LNCAP (cell line): ENCODE results near the gene SEPTIN2.

Source experiments
- TF ChIP-seq, protein P1 (sequence below): fragments of 450-650 bp; IDR thresholded peaks from 2 replicates; pipeline ENCODE4 v1.5.1; 2017; ENCODE audit warnings: mild to moderate bottlenecking

The SEPTIN2 gene

DNA sequence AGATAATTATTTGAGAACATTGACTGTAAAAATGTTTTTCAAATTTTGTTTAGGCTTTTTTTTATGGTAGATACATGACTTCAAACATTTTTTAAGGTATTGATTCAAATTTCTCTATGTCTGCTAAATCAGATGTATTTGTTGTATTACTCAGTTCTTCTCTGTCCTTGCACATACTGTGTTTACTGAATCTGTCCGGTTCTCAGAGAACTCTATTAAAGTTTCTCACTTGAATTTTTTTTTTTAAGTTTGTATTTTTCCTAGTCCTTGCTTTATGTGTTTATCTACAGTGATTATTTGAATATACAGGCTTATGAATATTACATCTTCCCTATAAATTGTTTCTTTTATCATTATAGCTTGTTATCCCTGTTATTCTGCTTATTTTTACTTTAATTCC lies 5.3 kb downstream of the SEPTIN2 start:
- TF ChIP-seq, protein P1, sequence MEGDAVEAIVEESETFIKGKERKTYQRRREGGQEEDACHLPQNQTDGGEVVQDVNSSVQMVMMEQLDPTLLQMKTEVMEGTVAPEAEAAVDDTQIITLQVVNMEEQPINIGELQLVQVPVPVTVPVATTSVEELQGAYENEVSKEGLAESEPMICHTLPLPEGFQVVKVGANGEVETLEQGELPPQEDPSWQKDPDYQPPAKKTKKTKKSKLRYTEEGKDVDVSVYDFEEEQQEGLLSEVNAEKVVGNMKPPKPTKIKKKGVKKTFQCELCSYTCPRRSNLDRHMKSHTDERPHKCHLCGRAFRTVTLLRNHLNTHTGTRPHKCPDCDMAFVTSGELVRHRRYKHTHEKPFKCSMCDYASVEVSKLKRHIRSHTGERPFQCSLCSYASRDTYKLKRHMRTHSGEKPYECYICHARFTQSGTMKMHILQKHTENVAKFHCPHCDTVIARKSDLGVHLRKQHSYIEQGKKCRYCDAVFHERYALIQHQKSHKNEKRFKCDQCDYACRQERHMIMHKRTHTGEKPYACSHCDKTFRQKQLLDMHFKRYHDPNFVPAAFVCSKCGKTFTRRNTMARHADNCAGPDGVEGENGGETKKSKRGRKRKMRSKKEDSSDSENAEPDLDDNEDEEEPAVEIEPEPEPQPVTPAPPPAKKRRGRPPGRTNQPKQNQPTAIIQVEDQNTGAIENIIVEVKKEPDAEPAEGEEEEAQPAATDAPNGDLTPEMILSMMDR, result no peak

DNA sequence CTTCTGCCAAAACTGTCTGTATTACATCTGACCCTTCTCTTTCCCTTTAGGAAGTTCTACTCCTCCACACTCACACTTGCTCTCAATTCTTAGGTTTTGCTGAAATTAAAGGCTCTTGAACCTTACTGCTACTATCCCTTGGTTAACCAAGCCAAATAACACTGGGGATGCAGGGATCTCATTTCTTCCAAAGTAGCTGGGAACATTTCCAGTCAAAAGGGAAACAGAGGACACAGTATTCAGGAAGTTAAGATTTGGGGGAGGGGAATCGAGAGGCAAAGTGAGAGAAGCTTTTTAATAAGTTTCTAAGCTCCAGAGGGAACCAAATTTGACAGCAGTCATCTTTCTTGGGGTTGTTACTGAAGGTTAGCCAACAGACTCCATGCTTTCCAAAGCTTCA lies 6.2 kb downstream of the SEPTIN2 start:
- TF ChIP-seq, protein P1, result no peak

DNA sequence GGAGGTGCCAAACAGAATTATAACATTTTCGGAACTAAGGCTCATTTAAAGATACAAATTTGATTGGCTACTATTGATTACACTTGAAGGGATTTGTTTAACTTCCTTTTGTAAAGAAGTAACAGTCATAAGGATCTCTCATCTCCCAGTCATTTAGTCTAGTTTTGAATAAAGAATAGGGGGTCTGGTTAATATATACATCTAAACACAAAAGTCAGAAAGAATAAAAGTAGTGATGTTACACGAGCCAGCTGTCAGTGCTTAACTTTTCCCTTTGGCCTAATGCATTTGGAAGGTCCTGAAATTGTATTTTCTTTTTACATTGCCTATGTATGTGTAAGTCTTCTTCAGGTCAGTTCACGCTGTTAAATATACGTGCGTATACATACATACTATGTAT lies 8.1 kb downstream of the SEPTIN2 start:
- TF ChIP-seq, protein P1, result no peak

DNA sequence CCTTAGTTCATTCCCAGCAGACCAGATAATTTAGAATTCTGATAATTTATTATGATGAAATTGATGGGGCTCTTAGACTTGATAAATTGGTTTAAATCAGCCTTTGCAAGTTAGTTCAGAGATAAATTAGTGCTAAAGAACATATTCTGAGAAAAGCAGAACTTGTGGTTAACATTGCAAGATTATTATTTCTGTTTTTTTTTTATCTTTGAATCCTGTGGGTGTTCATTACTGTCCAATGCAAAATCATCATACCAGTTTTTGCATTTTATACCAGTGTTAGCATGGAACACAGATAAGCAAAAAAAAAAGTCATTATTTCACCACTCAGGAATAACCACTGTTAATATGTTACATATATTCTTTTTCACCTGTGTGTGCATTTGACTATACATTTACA lies 9.1 kb downstream of the SEPTIN2 start:
- TF ChIP-seq, protein P1, result no peak

DNA sequence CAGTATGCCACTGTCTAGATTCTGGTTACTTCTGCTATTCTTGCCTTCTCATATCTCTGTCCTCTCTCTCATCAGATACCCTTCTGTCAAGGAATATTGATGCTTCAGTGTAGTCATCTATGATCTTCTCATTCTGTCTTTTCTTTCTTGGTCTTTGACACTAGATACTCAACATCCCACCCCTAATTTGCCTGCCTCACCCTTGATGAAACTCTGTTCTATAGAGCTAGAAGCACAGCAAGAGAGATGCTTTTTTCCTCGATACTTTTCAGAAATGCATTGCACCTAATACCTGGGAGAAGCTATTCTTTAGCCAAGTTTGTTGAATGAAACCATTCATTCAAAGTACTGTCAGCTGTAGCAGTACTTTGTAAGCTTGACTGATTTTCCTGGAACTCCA lies 9.5 kb downstream of the SEPTIN2 start:
- TF ChIP-seq, protein P1, result no peak

DNA sequence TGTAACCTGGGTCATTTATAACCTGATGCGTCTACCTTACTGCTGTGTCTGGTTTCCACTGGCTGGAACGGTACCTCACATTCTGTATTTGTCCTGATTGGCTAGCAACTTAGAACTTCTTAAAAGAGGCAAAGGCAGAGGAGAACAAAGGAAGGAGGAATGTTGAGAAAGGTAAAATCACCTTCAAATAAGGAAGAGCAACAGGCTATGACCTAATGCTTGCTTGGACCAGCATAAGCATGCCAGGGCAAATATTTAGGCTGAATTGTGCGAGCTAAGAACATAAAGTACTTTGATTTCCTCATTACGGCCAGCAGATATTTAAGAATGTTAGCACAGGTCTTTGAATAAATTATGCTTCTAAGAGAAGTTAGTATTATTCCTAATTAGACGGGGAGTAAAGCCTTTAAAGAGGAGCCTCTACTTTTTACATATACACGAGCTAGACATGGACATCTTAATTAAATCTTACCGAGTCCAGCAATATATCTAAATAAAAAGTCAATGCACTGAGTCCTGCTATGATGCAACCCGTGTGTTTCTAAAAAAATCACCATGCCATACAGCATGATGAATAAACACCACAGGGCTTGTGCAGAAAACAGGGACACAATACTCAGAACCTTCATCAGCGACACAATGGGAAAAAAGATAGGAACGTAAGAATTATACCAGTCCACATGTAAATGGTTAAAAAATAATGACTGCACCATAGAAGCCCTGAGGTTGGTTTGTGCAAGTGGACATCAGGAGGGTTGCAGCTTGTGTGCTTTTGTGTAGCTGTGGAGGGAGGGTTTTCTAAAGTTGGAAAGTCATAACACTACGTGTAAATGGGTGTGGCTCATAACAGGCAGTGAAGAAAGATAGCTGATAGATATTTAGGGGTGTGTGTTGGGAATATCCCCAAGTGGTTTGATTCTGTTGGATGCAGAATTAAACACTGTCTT lies 14.2 kb downstream of the SEPTIN2 start:
- TF ChIP-seq, protein P1, result no peak

DNA sequence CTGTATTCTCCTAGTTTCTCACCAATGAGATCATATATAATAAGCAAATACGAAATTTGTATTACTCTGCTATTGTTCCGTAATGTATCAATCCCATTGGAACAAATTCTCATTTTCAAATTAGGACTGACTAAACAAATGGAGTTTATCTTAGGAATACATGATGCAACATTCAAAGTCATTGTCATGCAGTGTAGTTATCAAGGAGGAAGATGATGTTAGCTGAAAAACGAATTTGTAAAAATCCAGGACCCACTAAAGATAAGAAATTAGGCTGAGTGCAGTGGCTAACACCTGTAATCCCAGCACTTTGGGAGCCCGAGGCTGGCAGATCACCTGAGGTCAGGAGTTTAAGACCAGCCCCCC lies 14.9 kb downstream of the SEPTIN2 start:
- TF ChIP-seq, protein P1, result no peak
